ENCODE data around the gene SMG7.

GRCh38 chr1:183552441-183552840, 80.1 kb downstream of the SMG7 start:
- TF ChIP-seq CTCF (IDR thresholded peaks at IDR 0.05) (no peak), POLR2A (IDR thresholded peaks at IDR 0.05) (no peak), EP300 (IDR thresholded peaks at IDR 0.05) (no peak)

Measured in tibial nerve (tissue), 4 donors.